HEK293 (cell line): ENCODE results near the gene UBE3A.

Source experiments
- FEZF1 ChIP-seq: fragments of 450-650 bp; formaldehyde crosslinking; IDR thresholded peaks from 2 replicates; pipeline ENCODE4 v1.5.1; 2016; ENCODE audit warnings: missing biosample characterization, missing genetic modification characterization
- IKZF3 ChIP-seq: fragments of 450-650 bp; IDR thresholded peaks from 2 replicates; pipeline ENCODE4 v1.5.0; 2018; ENCODE audit warnings: missing biosample characterization, mild to moderate bottlenecking, missing genetic modification characterization, moderate library complexity
- KLF1 ChIP-seq: fragments of 450-650 bp; formaldehyde crosslinking; IDR thresholded peaks from 2 replicates; pipeline ENCODE4 v1.5.1; 2016; ENCODE audit warnings: missing biosample characterization, missing genetic modification characterization
- KLF10 ChIP-seq: fragments of 450-650 bp; IDR thresholded peaks from 2 replicates; pipeline ENCODE4 v1.5.1; 2018; ENCODE audit warnings: missing biosample characterization, mild to moderate bottlenecking, missing genetic modification characterization
- KLF8 ChIP-seq: fragments of 450-650 bp; formaldehyde crosslinking; IDR thresholded peaks from 2 replicates; pipeline ENCODE4 v1.5.1; 2016; ENCODE audit warnings: missing biosample characterization, missing genetic modification characterization
- MZF1 ChIP-seq: fragments of 450-650 bp; formaldehyde crosslinking; IDR thresholded peaks from 2 replicates; pipeline ENCODE4 v1.5.1; 2017; ENCODE audit warnings: missing biosample characterization, missing genetic modification characterization, borderline replicate concordance
- OVOL3 ChIP-seq: fragments of 450-650 bp; formaldehyde crosslinking; IDR thresholded peaks from 2 replicates; pipeline ENCODE4 v1.5.1; 2016; ENCODE audit warnings: missing biosample characterization, missing genetic modification characterization
- SCRT1 ChIP-seq: fragments of 450-650 bp; formaldehyde crosslinking; IDR thresholded peaks from 2 replicates; pipeline ENCODE4 v1.5.1; 2016; ENCODE audit warnings: missing biosample characterization, missing genetic modification characterization, borderline replicate concordance
- SP7 ChIP-seq: fragments of 450-650 bp; formaldehyde crosslinking; IDR thresholded peaks from 2 replicates; pipeline ENCODE4 v1.5.1; 2016; ENCODE audit warnings: missing biosample characterization, missing genetic modification characterization
- TCF7L2 ChIP-seq: IDR thresholded peaks from 2 replicates; pipeline ENCODE4 v1.6.1; 2011; ENCODE audit warnings: low read depth, mild to moderate bottlenecking, inconsistent platforms, low read length, moderate library complexity, borderline replicate concordance
- TRIM28 ChIP-seq: IDR thresholded peaks from 2 replicates; pipeline ENCODE4 v1.6.1; 2011; ENCODE audit warnings: low read length, control low read depth, borderline replicate concordance
- ZBTB8A ChIP-seq: fragments of 450-650 bp; formaldehyde crosslinking; IDR thresholded peaks from 2 replicates; pipeline ENCODE4 v1.5.1; 2016; ENCODE audit warnings: missing biosample characterization, missing genetic modification characterization
- ZFP3 ChIP-seq: fragments of 450-650 bp; formaldehyde crosslinking; IDR thresholded peaks from 2 replicates; pipeline ENCODE4 v1.5.1; 2016; ENCODE audit warnings: low read depth, missing biosample characterization, missing genetic modification characterization
- ZNF155 ChIP-seq: fragments of 450-650 bp; formaldehyde crosslinking; IDR thresholded peaks from 2 replicates; pipeline ENCODE4 v1.5.1; 2016; ENCODE audit warnings: missing biosample characterization, missing genetic modification characterization
- ZNF23 ChIP-seq: fragments of 450-650 bp; formaldehyde crosslinking; IDR thresholded peaks from 2 replicates; pipeline ENCODE4 v1.5.1; 2016; ENCODE audit warnings: missing biosample characterization, missing genetic modification characterization, borderline replicate concordance
- ZNF324 ChIP-seq: fragments of 450-650 bp; formaldehyde crosslinking; IDR thresholded peaks from 2 replicates; pipeline ENCODE4 v1.5.1; 2016; ENCODE audit warnings: missing biosample characterization, missing genetic modification characterization
- ZNF354C ChIP-seq: fragments of 450-650 bp; formaldehyde crosslinking; IDR thresholded peaks from 2 replicates; pipeline ENCODE4 v1.5.1; 2016; ENCODE audit warnings: missing biosample characterization, missing genetic modification characterization, low read depth, borderline replicate concordance
- ZNF423 ChIP-seq: fragments of 450-650 bp; formaldehyde crosslinking; IDR thresholded peaks from 2 replicates; pipeline ENCODE4 v1.5.1; 2016; ENCODE audit warnings: missing biosample characterization, missing genetic modification characterization
- ZNF530 ChIP-seq: fragments of 450-650 bp; formaldehyde crosslinking; IDR thresholded peaks from 2 replicates; pipeline ENCODE4 v1.5.1; 2016; ENCODE audit warnings: low read depth, missing biosample characterization, missing genetic modification characterization
- ZNF558 ChIP-seq: fragments of 450-650 bp; formaldehyde crosslinking; IDR thresholded peaks from 2 replicates; pipeline ENCODE4 v1.5.1; 2016; ENCODE audit warnings: missing biosample characterization, missing genetic modification characterization
- ZNF626 ChIP-seq: fragments of 450-650 bp; sonication (Bioruptor Pico); formaldehyde crosslinking; IDR thresholded peaks from 2 replicates; pipeline ENCODE4 v1.5.1; 2018; ENCODE audit warnings: missing biosample characterization, missing genetic modification characterization, inconsistent platforms
- ZNF629 ChIP-seq: fragments of 450-650 bp; formaldehyde crosslinking; IDR thresholded peaks from 2 replicates; pipeline ENCODE4 v1.5.1; 2017; ENCODE audit warnings: missing biosample characterization, missing genetic modification characterization
- ZNF654 ChIP-seq: fragments of 450-650 bp; formaldehyde crosslinking; IDR thresholded peaks from 2 replicates; pipeline ENCODE4 v1.5.1; 2016; ENCODE audit warnings: low read depth, missing biosample characterization, missing genetic modification characterization
- ZNF837 ChIP-seq: fragments of 450-650 bp; formaldehyde crosslinking; IDR thresholded peaks from 2 replicates; pipeline ENCODE4 v1.5.1; 2016; ENCODE audit warnings: missing biosample characterization, missing genetic modification characterization
- TF ChIP-seq, protein P1 (sequence below): sonication (generic); formaldehyde crosslinking; IDR thresholded peaks from 2 replicates; pipeline ENCODE4 v1.8.1; 2022; ENCODE audit warnings: mild to moderate bottlenecking, moderate library complexity, missing genetic modification reagents
- TF ChIP-seq, protein P2 (sequence below): fragments of 450-650 bp; formaldehyde crosslinking; IDR thresholded peaks from 2 replicates; pipeline ENCODE4 v1.5.1; 2016; ENCODE audit warnings: missing biosample characterization, missing genetic modification characterization
- TF ChIP-seq, protein P3 (sequence below): fragments of 450-650 bp; formaldehyde crosslinking; IDR thresholded peaks from 2 replicates; pipeline ENCODE4 v1.5.1; 2017; ENCODE audit warnings: missing biosample characterization, missing genetic modification characterization
- TF ChIP-seq, protein P4 (sequence below): fragments of 450-650 bp; formaldehyde crosslinking; IDR thresholded peaks from 2 replicates; pipeline ENCODE4 v1.5.1; 2016; ENCODE audit warnings: missing biosample characterization, missing genetic modification characterization
- TF ChIP-seq, protein P5 (sequence below): fragments of 450-650 bp; formaldehyde crosslinking; IDR thresholded peaks from 2 replicates; pipeline ENCODE4 v1.5.1; 2017; ENCODE audit warnings: missing biosample characterization, missing genetic modification characterization
- TF ChIP-seq, protein P6 (sequence below): fragments of 450-650 bp; formaldehyde crosslinking; IDR thresholded peaks from 2 replicates; pipeline ENCODE4 v1.5.1; 2016; ENCODE audit warnings: missing biosample characterization, missing genetic modification characterization

The UBE3A gene

DNA sequence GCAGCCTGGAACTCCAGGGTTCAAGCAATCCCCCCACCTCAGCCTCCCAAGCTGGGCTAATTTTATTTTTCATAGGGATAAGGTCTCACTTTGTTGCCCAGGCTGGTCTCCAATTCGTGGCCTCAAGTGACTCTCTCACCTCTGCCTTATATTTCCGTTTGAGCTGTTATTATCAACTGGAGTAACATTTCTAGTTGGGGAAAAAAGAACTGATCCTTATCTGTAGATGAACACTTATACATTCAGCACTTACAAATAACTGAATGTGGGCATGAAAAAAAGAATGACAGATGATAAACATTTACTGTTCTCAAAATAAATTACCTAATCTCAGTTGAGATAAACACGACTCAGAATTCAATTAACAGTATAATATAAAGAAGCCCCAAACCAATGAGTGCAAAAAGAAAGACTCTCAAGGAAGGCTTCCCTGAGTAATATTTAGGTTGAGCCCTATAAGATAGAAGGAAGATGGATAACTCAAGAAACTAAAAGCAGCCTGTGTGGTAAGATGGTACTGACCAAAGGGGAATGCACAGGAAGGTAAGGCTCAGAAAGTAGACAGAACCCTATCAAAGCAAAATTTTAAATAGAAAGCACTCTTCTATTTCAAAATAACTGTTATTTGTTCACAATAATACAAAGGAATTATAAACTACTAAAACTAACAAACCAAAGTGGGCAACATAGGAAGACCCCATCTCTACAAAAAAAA lies 11.8 kb downstream of the UBE3A start (continued):
- TF ChIP-seq ZNF626 = no peak
- TF ChIP-seq IKZF3 = peak; percentile 53; the same call in 1 of the 2 replicates
- no peak for TF ChIP-seq ZNF155 (tag by site-specific recombination)
- no peak for TF ChIP-seq ZFP3 (tag by site-specific recombination)
- peak; percentile 36; the same call in 1 of the 2 replicates for TF ChIP-seq TRIM28
- TF ChIP-seq KLF1 = no peak
- peak; percentile 44; the same call in 1 of the 2 replicates for TF ChIP-seq OVOL3 (tag by site-specific recombination)
- peak; percentile 17; the same call in 1 of the 2 replicates for TF ChIP-seq ZNF558 (tag by site-specific recombination)
- TF ChIP-seq SP7 (tag by site-specific recombination) = peak; percentile 23; the same call in 1 of the 2 replicates
- no peak for TF ChIP-seq ZNF354C (tag by site-specific recombination)
- TF ChIP-seq, protein P1, sequence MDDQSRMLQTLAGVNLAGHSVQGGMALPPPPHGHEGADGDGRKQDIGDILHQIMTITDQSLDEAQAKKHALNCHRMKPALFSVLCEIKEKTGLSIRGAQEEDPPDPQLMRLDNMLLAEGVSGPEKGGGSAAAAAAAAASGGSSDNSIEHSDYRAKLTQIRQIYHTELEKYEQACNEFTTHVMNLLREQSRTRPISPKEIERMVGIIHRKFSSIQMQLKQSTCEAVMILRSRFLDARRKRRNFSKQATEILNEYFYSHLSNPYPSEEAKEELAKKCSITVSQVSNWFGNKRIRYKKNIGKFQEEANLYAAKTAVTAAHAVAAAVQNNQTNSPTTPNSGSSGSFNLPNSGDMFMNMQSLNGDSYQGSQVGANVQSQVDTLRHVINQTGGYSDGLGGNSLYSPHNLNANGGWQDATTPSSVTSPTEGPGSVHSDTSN (CRISPR knock-in tag) = no peak
- TF ChIP-seq, protein P2, sequence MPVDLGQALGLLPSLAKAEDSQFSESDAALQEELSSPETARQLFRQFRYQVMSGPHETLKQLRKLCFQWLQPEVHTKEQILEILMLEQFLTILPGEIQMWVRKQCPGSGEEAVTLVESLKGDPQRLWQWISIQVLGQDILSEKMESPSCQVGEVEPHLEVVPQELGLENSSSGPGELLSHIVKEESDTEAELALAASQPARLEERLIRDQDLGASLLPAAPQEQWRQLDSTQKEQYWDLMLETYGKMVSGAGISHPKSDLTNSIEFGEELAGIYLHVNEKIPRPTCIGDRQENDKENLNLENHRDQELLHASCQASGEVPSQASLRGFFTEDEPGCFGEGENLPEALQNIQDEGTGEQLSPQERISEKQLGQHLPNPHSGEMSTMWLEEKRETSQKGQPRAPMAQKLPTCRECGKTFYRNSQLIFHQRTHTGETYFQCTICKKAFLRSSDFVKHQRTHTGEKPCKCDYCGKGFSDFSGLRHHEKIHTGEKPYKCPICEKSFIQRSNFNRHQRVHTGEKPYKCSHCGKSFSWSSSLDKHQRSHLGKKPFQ (tag by site-specific recombination) = no peak
- TF ChIP-seq, protein P3, sequence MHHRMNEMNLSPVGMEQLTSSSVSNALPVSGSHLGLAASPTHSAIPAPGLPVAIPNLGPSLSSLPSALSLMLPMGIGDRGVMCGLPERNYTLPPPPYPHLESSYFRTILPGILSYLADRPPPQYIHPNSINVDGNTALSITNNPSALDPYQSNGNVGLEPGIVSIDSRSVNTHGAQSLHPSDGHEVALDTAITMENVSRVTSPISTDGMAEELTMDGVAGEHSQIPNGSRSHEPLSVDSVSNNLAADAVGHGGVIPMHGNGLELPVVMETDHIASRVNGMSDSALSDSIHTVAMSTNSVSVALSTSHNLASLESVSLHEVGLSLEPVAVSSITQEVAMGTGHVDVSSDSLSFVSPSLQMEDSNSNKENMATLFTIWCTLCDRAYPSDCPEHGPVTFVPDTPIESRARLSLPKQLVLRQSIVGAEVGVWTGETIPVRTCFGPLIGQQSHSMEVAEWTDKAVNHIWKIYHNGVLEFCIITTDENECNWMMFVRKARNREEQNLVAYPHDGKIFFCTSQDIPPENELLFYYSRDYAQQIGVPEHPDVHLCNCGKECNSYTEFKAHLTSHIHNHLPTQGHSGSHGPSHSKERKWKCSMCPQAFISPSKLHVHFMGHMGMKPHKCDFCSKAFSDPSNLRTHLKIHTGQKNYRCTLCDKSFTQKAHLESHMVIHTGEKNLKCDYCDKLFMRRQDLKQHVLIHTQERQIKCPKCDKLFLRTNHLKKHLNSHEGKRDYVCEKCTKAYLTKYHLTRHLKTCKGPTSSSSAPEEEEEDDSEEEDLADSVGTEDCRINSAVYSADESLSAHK (tag by site-specific recombination) = 0 out of 2 replicates have a peak, but pooled peaks have one; percentile 15
- no peak for TF ChIP-seq SCRT1 (tag by site-specific recombination)
- peak; percentile 53 for TF ChIP-seq ZNF629 (tag by site-specific recombination)
- no peak for TF ChIP-seq ZNF423 (tag by site-specific recombination)
- no peak for TF ChIP-seq KLF8 (tag by site-specific recombination)
- TF ChIP-seq ZNF530 (tag by site-specific recombination) = no peak
- no peak for TF ChIP-seq ZNF324
- TF ChIP-seq, protein P4, sequence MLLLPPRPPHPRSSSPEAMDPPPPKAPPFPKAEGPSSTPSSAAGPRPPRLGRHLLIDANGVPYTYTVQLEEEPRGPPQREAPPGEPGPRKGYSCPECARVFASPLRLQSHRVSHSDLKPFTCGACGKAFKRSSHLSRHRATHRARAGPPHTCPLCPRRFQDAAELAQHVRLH (tag by site-specific recombination) = no peak
- peak; percentile 64 for TF ChIP-seq TCF7L2
- TF ChIP-seq, protein P5, sequence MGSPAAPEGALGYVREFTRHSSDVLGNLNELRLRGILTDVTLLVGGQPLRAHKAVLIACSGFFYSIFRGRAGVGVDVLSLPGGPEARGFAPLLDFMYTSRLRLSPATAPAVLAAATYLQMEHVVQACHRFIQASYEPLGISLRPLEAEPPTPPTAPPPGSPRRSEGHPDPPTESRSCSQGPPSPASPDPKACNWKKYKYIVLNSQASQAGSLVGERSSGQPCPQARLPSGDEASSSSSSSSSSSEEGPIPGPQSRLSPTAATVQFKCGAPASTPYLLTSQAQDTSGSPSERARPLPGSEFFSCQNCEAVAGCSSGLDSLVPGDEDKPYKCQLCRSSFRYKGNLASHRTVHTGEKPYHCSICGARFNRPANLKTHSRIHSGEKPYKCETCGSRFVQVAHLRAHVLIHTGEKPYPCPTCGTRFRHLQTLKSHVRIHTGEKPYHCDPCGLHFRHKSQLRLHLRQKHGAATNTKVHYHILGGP (tag by site-specific recombination) = no peak
- peak; percentile 80 for TF ChIP-seq FEZF1 (tag by site-specific recombination)
- TF ChIP-seq ZNF23 (tag by site-specific recombination) = no peak
- TF ChIP-seq, protein P6, sequence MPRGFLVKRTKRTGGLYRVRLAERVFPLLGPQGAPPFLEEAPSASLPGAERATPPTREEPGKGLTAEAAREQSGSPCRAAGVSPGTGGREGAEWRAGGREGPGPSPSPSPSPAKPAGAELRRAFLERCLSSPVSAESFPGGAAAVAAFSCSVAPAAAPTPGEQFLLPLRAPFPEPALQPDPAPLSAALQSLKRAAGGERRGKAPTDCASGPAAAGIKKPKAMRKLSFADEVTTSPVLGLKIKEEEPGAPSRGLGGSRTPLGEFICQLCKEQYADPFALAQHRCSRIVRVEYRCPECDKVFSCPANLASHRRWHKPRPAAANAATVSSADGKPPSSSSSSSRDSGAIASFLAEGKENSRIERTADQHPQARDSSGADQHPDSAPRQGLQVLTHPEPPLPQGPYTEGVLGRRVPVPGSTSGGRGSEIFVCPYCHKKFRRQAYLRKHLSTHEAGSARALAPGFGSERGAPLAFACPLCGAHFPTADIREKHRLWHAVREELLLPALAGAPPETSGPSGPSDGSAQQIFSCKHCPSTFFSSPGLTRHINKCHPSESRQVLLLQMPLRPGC (tag by site-specific recombination) = 0 out of 2 replicates have a peak, but pooled peaks have one; percentile 26
- no peak for TF ChIP-seq ZNF837 (tag by site-specific recombination)
- no peak for TF ChIP-seq ZNF654
- 0 out of 2 replicates have a peak, but pooled peaks have one; percentile 19 for TF ChIP-seq ZBTB8A
- TF ChIP-seq MZF1 (tag by site-specific recombination) = 0 out of 2 replicates have a peak, but pooled peaks have one; percentile 56
- no peak for TF ChIP-seq KLF10 (tag by site-specific recombination)
